Breast epithelium (tissue), 3 donors: ENCODE results near the gene CCDC83.

Experiments used
- POLR2A ChIP-seq: fragments of 450-650 bp; IDR thresholded peaks from one replicate; pipeline ENCODE4 v1.6.1; 2016; ENCODE audit warnings: antibody characterized with exemption, mild to moderate bottlenecking, moderate library complexity
- POLR2AphosphoS5 ChIP-seq, 3 donors: sonication (generic); formaldehyde crosslinking; IDR thresholded peaks; one replicate each; pipeline ENCODE4 v1.6.1; 2017; ENCODE audit warnings: antibody characterized with exemption in 3 of 3
- TF ChIP-seq, protein P1 (sequence below), 3 donors: fragments of 450-650 bp; IDR thresholded peaks; one replicate each; pipeline ENCODE4 v1.5.1; 2016 to 2017; ENCODE audit warnings: antibody characterized with exemption in 3 of 3, mild to moderate bottlenecking in 3 of 3, moderate library complexity in 3 of 3

DNA sequence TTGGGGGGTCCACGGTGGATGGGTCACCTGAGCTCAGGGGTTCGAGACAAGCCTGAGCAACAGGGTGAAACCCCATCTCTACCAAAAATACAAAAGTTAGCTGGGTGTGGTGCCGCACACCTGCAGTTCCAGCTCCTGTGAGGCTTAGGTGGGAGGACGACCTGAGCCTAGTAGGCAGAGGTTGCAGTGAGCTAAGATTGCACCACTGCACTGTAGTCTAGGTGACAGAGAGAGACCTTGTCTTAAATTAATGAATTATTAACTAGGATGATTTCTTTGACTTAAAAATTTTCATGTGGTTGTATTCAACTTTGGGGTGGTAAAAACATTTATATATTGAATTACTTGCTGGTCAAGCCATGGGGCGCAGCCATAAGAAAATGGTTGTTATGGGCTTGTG, 33.9 kb downstream of the CCDC83 start:
- TF ChIP-seq, protein P1, sequence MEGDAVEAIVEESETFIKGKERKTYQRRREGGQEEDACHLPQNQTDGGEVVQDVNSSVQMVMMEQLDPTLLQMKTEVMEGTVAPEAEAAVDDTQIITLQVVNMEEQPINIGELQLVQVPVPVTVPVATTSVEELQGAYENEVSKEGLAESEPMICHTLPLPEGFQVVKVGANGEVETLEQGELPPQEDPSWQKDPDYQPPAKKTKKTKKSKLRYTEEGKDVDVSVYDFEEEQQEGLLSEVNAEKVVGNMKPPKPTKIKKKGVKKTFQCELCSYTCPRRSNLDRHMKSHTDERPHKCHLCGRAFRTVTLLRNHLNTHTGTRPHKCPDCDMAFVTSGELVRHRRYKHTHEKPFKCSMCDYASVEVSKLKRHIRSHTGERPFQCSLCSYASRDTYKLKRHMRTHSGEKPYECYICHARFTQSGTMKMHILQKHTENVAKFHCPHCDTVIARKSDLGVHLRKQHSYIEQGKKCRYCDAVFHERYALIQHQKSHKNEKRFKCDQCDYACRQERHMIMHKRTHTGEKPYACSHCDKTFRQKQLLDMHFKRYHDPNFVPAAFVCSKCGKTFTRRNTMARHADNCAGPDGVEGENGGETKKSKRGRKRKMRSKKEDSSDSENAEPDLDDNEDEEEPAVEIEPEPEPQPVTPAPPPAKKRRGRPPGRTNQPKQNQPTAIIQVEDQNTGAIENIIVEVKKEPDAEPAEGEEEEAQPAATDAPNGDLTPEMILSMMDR (IDR thresholded peaks at IDR 0.05): no peak
- TF ChIP-seq POLR2A: no peak
- TF ChIP-seq POLR2AphosphoS5 (IDR thresholded peaks at IDR 0.05): no peak
